Neuronal stem cell (in vitro differentiated cells): Measurements from ENCODE around the gene MYLK4.

Experiments used
- DNase-seq: peaks from one replicate; pipeline ENCODE4 v3.0.0-alpha.2; 2013; ENCODE audit warnings: low spot score
- H2AFZ ChIP-seq: one replicate; pipeline ENCODE4 v1.6.1; 2013; ENCODE audit warnings: mild to moderate bottlenecking, low read length, inconsistent platforms
- H2AK5ac ChIP-seq: 2 replicates; pipeline ENCODE4 v1.6.1; 2013; ENCODE audit warnings: low read depth, mild to moderate bottlenecking, inconsistent platforms, low read length, moderate library complexity, mixed read lengths
- H2BK120ac ChIP-seq: 2 replicates; pipeline ENCODE4 v1.6.1; 2013; ENCODE audit warnings: low read depth, mild to moderate bottlenecking, inconsistent platforms, low read length, moderate library complexity, mixed read lengths
- H2BK12ac ChIP-seq: one replicate; pipeline ENCODE4 v1.6.1; 2013; ENCODE audit warnings: low read length, inconsistent platforms
- H2BK15ac ChIP-seq: 2 replicates; pipeline ENCODE4 v1.6.1; 2013; ENCODE audit warnings: mild to moderate bottlenecking, low read length, inconsistent platforms, mixed read lengths
- H2BK5ac ChIP-seq: one replicate; pipeline ENCODE4 v1.6.1; 2013; ENCODE audit warnings: inconsistent platforms, mild to moderate bottlenecking, low read length, moderate library complexity
- H3K14ac ChIP-seq: one replicate; pipeline ENCODE4 v1.6.1; 2013; ENCODE audit warnings: low read length, inconsistent platforms
- H3K18ac ChIP-seq: 2 replicates; pipeline ENCODE4 v1.6.1; 2013; ENCODE audit warnings: low read length, inconsistent platforms
- H3K23ac ChIP-seq: 2 replicates; pipeline ENCODE4 v1.6.1; 2013; ENCODE audit warnings: low read depth, mild to moderate bottlenecking, mixed read lengths, low read length, inconsistent platforms; ENCODE audit not compliant: poor library complexity
- H3K27ac ChIP-seq: replicated peaks from 3 replicates; pipeline ENCODE4 v1.5.1; 2013; ENCODE audit warnings: low read length, inconsistent platforms
- H3K27me3 ChIP-seq, 3 experiments: 2 replicates each; pipeline ENCODE4 v1.6.1; 2013; ENCODE audit warnings: low read length in 3 of 3, mild to moderate bottlenecking in 2 of 3, inconsistent platforms in 1 of 3, low read depth in 1 of 3, mixed read lengths in 1 of 3, moderate library complexity in 1 of 3; ENCODE audit not compliant: control insufficient read depth in 3 of 3, insufficient read depth in 3 of 3
- H3K36me3 ChIP-seq, 2 donors: replicated peaks in 1 of 2; 2 replicates each; pipeline ENCODE4 v1.6.1; 2013; ENCODE audit warnings: low read length in 2 of 2; ENCODE audit not compliant: control insufficient read depth in 2 of 2, insufficient read depth in 2 of 2
- H3K4ac ChIP-seq: 2 replicates; pipeline ENCODE4 v1.6.1; 2013; ENCODE audit warnings: inconsistent platforms, mild to moderate bottlenecking, low read length, moderate library complexity
- H3K4me1 ChIP-seq, 2 donors: 1 replicate in 1 of 2; 2 replicates in 1 of 2; pipeline ENCODE4 v1.6.1; 2013; ENCODE audit warnings: low read length in 2 of 2, low read depth in 1 of 2; ENCODE audit not compliant: control insufficient read depth in 2 of 2, insufficient read depth in 1 of 2
- H3K4me2 ChIP-seq: one replicate; pipeline ENCODE4 v1.6.1; 2013; ENCODE audit warnings: mild to moderate bottlenecking, low read length, inconsistent platforms; ENCODE audit not compliant: insufficient read depth, poor library complexity, severe bottlenecking
- H3K4me3 ChIP-seq, 2 donors: 2 replicates each; pipeline ENCODE4 v1.5.1; 2013; ENCODE audit warnings: low read length in 2 of 2, mild to moderate bottlenecking in 2 of 2, inconsistent platforms in 1 of 2, moderate library complexity in 1 of 2
- H3K79me1 ChIP-seq: one replicate; pipeline ENCODE4 v1.6.1; 2013; ENCODE audit warnings: low read depth, mild to moderate bottlenecking, inconsistent platforms, low read length, moderate library complexity
- H3K9ac ChIP-seq: one replicate; pipeline ENCODE4 v1.6.1; 2013; ENCODE audit warnings: mild to moderate bottlenecking, low read depth, low read length, inconsistent platforms; ENCODE audit not compliant: poor library complexity
- H3K9me3 ChIP-seq, 2 donors: replicated peaks in 1 of 2; 2 replicates each; pipeline versions ENCODE3 to v1.6.1; 2013; ENCODE audit warnings: low read length in 2 of 2, mild to moderate bottlenecking in 2 of 2, inconsistent platforms in 1 of 2, low read depth in 1 of 2, mixed read lengths in 1 of 2, moderate library complexity in 1 of 2; ENCODE audit not compliant: control insufficient read depth in 2 of 2, insufficient read depth in 1 of 2
- H4K8ac ChIP-seq: one replicate; pipeline ENCODE4 v1.6.1; 2013; ENCODE audit warnings: low read depth, mild to moderate bottlenecking, inconsistent platforms, low read length, moderate library complexity
- H4K91ac ChIP-seq: one replicate; pipeline ENCODE4 v1.6.1; 2013; ENCODE audit warnings: low read length, low read depth, mild to moderate bottlenecking, inconsistent platforms; ENCODE audit not compliant: poor library complexity
- WGBS, 2 donors: extraction: QIAGEN DNeasy Blood & Tissue Kit; methylation state at CpG; one replicate each; pipeline ENCODE4 v1.1.7; 2013; ENCODE audit warnings: missing lambda C conversion rate in 2 of 2, mixed read lengths in 1 of 2; ENCODE audit not compliant: insufficient read length in 2 of 2, insufficient replicate concordance in 1 of 2; ENCODE audit errors: extremely low coverage in 2 of 2; 5-methylcytosine and 5-hydroxymethylcytosine counted together

MYLK4 gene

GRCh38 chr6:2796861-2797260 lies 46.1 kb upstream of the MYLK4 start:
- no peaks in the 10 kb centered on the region for H3K36me3 ChIP-seq
- no peak overlapping the region for H3K9ac ChIP-seq
- no peak overlapping the region for H4K91ac ChIP-seq
- no peaks in the 10 kb centered on the region for H3K27me3 ChIP-seq
- H3K4me3 ChIP-seq = no peak overlapping the region
- no peaks in the 10 kb centered on the region for H3K79me1 ChIP-seq
- DNase-seq = no peak
- no peak overlapping the region for H2BK120ac ChIP-seq
- no peak overlapping the region for H3K27ac ChIP-seq
- H3K18ac ChIP-seq = no peak overlapping the region
- H2AK5ac ChIP-seq = no peak overlapping the region
- H2BK15ac ChIP-seq = no peak overlapping the region
- H3K4ac ChIP-seq = no peak overlapping the region
- no peak overlapping the region for H3K14ac ChIP-seq
- H2BK5ac ChIP-seq = no peak overlapping the region
- no peaks in the 10 kb centered on the region for H3K9me3 ChIP-seq
- no peak overlapping the region for H4K8ac ChIP-seq
- no CpG with 5 or more reads among the region's 6 CpGs for WGBS, 2 donors
- no peak overlapping the region for H2AFZ ChIP-seq
- no peak overlapping the region for H2BK12ac ChIP-seq
- peaks cover 0 to 16% of the 10 kb centered on the region in 2 donors for H3K4me1 ChIP-seq
- no peak overlapping the region for H3K4me2 ChIP-seq
- H3K23ac ChIP-seq = no peak overlapping the region

- Histone ChIP-seq H3K27me3 (no peaks in the 10 kb centered on the region), H4K8ac (no peak overlapping the region), H3K9ac (no peak overlapping the region), H3K23ac (no peak overlapping the region), H3K18ac (no peak overlapping the region), H2BK5ac (no peak overlapping the region), H3K4me1 (peaks cover 0 to 16% of the 10 kb centered on the region in 2 donors), H3K14ac (no peak overlapping the region), H3K79me1 (no peaks in the 10 kb centered on the region), H3K36me3 (no peaks in the 10 kb centered on the region), H2BK12ac (no peak overlapping the region), H3K27ac (no peak overlapping the region), H2AFZ (no peak overlapping the region), H2BK15ac (no peak overlapping the region), H3K4me2 (no peak overlapping the region), H2AK5ac (no peak overlapping the region), H2BK120ac (no peak overlapping the region), H3K4me3 (no peak overlapping the region), H4K91ac (no peak overlapping the region), H3K9me3 (no peaks in the 10 kb centered on the region), H3K4ac (no peak overlapping the region)
- DNase-seq = no peak
- no CpG with 5 or more reads among the region's 16 CpGs for WGBS, 2 donors
Observed at GRCh38 chr6:2795956-2796355, 45.2 kb upstream of the MYLK4 start.

- Histone ChIP-seq H3K9ac (no peak overlapping the region), H3K4me2 (no peak overlapping the region), H3K4me1 (peaks cover 0 to 16% of the 10 kb centered on the region in 2 donors), H3K36me3 (no peaks in the 10 kb centered on the region), H2AFZ (no peak overlapping the region), H3K79me1 (no peaks in the 10 kb centered on the region), H2BK15ac (no peak overlapping the region), H3K4me3 (no peak overlapping the region), H2BK5ac (no peak overlapping the region), H2AK5ac (no peak overlapping the region), H3K4ac (no peak overlapping the region), H3K18ac (no peak overlapping the region), H3K14ac (no peak overlapping the region), H3K9me3 (no peaks in the 10 kb centered on the region), H4K91ac (no peak overlapping the region), H3K23ac (no peak overlapping the region), H2BK12ac (no peak overlapping the region), H4K8ac (no peak overlapping the region), H3K27ac (no peak overlapping the region), H3K27me3 (no peaks in the 10 kb centered on the region), H2BK120ac (no peak overlapping the region)
- DNase-seq = no peak
- WGBS, 2 donors = no CpG with 5 or more reads among the region's 2 CpGs
Observed at GRCh38 chr6:2795162-2795561, 44.4 kb upstream of the MYLK4 start.

- Histone ChIP-seq H3K79me1 (no peaks in the 10 kb centered on the region), H3K36me3 (no peaks in the 10 kb centered on the region), H3K4ac (no peak overlapping the region), H4K91ac (no peak overlapping the region), H4K8ac (no peak overlapping the region), H2BK5ac (no peak overlapping the region), H3K9ac (no peak overlapping the region), H2AFZ (no peak overlapping the region), H3K4me3 (no peak overlapping the region), H3K9me3 (no peaks in the 10 kb centered on the region), H3K18ac (no peak overlapping the region), H2AK5ac (no peak overlapping the region), H3K4me1 (peaks cover 0 to 14% of the 10 kb centered on the region in 2 donors), H2BK15ac (no peak overlapping the region), H2BK120ac (no peak overlapping the region), H3K27me3 (no peaks in the 10 kb centered on the region), H3K14ac (no peak overlapping the region), H3K27ac (no peak overlapping the region), H3K4me2 (no peak overlapping the region), H2BK12ac (no peak overlapping the region), H3K23ac (no peak overlapping the region)
- no CpG with 5 or more reads among the region's 5 CpGs for WGBS, 2 donors
- DNase-seq = no peak
Observed at GRCh38 chr6:2794171-2794730, 43.5 kb upstream of the MYLK4 start.
